ENCODE measurements around the gene SYT7.

DNA sequence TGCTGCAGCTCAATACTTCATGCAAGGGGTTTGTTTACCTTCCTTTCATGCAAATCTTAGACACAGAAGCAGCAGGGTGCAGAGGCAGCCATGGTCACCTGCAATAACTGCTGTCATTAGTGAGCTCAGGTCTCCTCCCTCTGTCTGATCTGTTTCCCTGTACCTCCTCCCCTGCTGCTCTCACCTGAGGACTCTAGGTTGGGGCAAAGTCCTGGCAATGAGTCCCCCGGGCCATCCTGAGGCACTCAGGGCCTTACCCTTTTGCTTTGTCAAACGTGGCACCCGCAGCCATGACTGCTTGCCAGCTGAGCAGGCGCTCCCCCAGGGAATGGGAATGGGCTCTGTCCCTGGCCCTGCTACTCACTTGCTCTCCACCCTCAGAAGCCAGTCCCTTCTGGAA, 68.4 kb downstream of the SYT7 start:
- no peak for TF ChIP-seq POLR2A (IDR thresholded peaks at IDR 0.05)
- TF ChIP-seq, protein P1, sequence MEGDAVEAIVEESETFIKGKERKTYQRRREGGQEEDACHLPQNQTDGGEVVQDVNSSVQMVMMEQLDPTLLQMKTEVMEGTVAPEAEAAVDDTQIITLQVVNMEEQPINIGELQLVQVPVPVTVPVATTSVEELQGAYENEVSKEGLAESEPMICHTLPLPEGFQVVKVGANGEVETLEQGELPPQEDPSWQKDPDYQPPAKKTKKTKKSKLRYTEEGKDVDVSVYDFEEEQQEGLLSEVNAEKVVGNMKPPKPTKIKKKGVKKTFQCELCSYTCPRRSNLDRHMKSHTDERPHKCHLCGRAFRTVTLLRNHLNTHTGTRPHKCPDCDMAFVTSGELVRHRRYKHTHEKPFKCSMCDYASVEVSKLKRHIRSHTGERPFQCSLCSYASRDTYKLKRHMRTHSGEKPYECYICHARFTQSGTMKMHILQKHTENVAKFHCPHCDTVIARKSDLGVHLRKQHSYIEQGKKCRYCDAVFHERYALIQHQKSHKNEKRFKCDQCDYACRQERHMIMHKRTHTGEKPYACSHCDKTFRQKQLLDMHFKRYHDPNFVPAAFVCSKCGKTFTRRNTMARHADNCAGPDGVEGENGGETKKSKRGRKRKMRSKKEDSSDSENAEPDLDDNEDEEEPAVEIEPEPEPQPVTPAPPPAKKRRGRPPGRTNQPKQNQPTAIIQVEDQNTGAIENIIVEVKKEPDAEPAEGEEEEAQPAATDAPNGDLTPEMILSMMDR (IDR thresholded peaks at IDR 0.05) = no peak
